GM12875 (cell line): ENCODE data around the gene CHAF1A.

ENCODE experiments used
- H3K4me3 ChIP-seq: one replicate; pipeline ENCODE4 v1.5.1; 2011; ENCODE audit warnings: low read depth, low read length, control low read depth
- TF ChIP-seq, protein P1 (sequence below): IDR thresholded peaks from 2 replicates; pipeline ENCODE4 v1.5.1; 2011; ENCODE audit warnings: low read depth, mild to moderate bottlenecking, control low read depth, inconsistent platforms, low read length, moderate library complexity, borderline replicate concordance; ENCODE audit not compliant: insufficient read depth

CHAF1A gene

DNA sequence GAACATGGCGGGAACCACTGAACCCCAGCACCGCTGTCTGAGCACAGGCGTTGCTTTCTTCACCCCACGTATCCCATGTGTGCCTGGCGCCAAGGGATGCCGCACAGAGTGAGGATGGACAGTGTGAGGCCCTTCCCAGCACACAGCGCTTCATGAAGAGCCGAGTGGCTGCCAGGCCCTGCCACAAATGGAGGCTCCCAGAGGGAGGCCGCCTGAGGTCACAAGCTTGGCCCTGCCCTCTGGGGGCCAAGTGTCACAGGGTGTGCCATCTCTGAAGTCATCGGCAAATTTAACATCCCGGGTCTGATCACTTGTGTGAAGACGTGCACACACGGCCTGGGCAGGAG lies 34.7 kb upstream of the CHAF1A start:
- no peak overlapping the region for H3K4me3 ChIP-seq
- TF ChIP-seq, protein P1, sequence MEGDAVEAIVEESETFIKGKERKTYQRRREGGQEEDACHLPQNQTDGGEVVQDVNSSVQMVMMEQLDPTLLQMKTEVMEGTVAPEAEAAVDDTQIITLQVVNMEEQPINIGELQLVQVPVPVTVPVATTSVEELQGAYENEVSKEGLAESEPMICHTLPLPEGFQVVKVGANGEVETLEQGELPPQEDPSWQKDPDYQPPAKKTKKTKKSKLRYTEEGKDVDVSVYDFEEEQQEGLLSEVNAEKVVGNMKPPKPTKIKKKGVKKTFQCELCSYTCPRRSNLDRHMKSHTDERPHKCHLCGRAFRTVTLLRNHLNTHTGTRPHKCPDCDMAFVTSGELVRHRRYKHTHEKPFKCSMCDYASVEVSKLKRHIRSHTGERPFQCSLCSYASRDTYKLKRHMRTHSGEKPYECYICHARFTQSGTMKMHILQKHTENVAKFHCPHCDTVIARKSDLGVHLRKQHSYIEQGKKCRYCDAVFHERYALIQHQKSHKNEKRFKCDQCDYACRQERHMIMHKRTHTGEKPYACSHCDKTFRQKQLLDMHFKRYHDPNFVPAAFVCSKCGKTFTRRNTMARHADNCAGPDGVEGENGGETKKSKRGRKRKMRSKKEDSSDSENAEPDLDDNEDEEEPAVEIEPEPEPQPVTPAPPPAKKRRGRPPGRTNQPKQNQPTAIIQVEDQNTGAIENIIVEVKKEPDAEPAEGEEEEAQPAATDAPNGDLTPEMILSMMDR: no peak

DNA sequence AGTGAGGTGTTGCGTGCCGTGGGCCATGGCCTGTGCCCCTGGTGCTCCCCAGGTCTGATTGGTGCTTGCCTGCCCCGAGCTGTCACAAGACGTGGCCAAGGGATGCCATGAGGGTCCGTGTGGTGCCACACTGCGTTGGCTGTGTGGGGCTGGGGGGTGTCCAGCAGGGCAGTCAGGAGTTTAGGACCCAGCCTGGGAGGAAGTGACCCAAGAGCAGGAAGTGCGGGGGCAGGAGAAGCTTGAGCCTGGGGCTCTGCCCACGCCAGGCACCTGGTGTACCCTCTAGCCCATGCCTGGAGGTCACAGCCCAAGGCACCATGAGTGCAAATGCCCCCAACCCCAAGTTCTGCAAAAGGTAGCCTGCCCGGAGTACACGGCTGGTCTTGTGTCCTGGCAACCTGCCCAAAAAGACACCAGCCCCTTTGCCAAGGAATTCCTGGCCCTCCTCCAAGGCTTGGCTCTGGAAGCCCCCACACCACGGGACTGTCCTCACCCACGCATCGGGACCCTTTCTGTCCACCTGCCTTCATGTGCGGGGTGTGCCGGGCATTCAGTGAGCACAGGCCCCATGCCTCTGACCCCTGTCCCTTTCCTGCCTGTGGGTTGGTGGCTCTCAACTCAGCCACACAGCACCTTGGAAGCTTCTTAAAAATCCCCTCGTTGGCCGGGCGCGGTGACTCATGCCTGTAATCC lies 34.2 kb upstream of the CHAF1A start:
- TF ChIP-seq, protein P1: no peak
- H3K4me3 ChIP-seq: no peak overlapping the region

DNA sequence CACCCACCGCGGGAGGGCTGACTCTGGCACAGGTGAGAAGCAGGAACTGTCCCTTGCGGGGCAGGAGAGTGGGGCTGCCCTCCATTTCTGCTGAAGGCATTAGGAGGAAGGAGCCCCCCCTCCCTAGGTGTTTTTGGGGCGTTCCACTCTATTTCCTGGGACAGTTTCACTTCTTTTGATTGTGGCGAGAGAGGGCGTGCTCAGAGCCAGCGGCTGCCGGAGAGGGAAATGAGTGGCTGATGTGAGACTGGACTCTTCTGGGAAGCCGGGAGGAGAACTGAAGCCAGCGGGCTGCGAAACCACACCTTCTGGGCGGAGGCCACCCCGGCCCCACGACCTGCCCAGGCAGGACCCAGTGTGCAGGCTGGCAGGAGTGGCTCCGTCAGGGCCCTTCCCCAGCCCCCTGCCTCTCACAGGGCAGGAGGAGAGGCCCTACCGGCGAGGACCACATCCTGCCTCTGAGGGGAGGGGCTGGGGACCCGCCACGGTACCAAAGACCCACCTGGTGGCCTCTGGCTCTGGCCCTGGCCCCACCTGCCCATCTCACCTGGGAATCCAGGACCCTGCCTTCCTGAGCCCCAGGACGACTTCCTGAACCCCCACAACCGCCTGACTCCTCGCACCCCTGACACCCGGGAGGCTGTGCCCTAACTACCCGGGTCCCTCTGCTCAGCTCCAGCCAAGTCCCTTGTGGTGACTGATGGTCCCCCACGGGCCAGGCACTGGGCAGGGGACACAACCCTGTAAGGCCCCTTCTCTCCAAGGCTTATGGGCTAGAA lies 33.1 kb upstream of the CHAF1A start:
- TF ChIP-seq, protein P1: no peak
- H3K4me3 ChIP-seq: peak overlapping the region; percentile 46

DNA sequence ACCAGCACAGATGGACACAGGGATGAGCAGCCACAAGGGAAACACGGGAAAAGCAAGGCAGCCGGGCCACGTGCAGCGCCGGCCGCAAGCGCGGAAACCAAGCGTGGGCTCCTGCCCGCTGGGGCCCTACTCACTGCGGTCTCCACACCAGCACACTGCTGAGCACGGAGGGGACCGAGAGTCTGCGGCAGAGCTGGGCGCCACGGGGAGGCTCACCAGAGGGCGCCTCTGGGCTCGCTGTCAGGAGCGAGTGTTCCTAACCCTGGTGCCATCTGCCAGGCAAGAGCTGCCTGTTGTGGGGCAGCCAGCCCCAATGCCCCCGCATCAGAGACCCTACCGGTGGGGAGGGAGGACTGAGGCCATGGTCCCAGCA lies 32.6 kb upstream of the CHAF1A start:
- peak overlapping the region; percentile 46 for H3K4me3 ChIP-seq
- TF ChIP-seq, protein P1: peak; percentile 65

DNA sequence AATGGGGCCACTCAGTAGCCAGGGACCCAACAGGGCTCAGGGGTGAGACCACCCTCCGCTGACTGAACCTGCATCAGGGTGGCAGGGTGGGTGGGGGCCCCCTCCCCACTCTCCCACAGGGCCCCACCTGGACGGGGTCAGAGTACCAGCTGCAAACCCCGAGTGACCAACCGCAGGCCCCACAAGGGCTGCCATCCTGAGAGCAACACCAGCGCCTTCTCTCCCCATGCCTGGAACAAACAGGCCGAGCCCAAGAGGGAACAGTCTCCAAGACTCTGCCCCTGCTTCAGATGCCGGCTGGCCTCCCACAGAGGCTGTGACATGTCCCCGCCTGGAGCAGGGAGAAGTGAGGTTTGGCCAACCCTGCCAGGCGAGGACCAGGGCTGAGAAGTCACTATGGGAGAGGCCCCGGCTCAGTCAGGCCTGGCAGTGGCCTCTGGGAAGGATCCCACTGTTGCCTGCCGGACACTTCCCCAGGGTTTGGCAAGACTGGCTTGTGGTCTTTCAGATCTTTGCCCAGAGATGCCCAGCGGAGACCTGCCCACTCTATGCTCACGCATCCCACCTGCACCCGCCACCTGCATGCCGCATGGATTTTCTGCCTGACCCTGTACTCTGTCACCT lies 31.9 kb upstream of the CHAF1A start:
- TF ChIP-seq, protein P1: no peak
- H3K4me3 ChIP-seq: peak overlapping the region; percentile 46

DNA sequence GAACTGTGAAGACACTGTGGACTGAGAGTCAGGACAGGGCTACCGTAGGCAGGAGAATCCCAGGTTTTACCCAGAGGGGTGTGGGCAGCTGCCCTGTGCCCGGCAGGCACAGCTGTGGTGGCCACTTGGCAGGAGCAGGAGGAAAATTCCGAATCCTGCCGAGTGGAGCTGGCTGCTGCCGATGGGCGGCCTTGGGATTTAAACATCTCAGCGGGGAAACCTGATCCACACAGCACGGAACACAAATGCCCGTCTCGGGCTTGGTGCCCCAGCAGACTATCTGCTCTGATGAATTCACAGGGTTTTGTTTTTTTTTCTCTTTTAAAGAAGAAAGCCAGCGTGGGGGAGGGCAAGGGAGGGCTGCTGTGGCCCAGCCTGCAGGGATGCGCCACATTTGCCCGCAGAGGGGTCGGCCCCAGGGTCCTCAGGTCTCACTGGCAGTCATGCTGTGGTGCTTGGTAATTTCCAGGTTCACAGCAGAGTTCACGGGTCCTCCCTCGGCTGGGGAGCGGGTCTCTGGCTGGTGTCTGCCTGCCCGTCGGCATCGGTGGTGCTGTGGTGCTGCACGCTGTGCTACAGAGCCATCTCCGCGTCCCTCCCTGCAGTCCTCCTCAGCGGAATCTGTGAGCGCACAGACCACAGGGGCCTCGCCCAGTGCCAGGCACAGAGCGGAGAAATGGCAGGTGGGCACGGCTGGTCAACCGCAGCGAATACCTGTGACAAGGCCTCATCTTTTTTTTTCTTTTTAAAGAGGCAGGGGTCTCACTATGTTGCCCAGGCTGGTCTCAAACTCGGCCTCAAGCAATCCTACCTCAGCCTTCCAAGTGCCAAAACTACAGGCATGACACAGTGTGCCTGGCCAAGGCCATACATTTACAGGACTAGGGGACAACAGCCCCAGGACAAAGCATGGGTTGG lies 30.9 kb upstream of the CHAF1A start:
- H3K4me3 ChIP-seq: no peak overlapping the region

More for the DNA sequence above, 30.9 kb upstream of the CHAF1A start:
- TF ChIP-seq, protein P1: no peak
